GM10248 (cell line): ENCODE data around the gene PPDPF.

Source experiments
- CTCF ChIA-PET: fragments of 300-600 bp; sonication (Branson Sonifier 250); formaldehyde crosslinking; extraction: SDS; loops from one replicate; lab custom pipeline; 2021; ENCODE audit warnings: antibody characterized with exemption; lab: Yijun Ruan, JAX
- POLR2A ChIA-PET: fragments of 350-650 bp; sonication (Branson Sonifier 250); formaldehyde crosslinking; extraction: SDS; loops from one replicate; lab custom pipeline; 2020; ENCODE audit warnings: antibody characterized with exemption; lab: Yijun Ruan, JAX
- DNase-seq: peaks from one replicate; pipeline ENCODE4 v3.0.0; 2012; ENCODE audit errors: extremely low spot score
- CTCF ChIP-seq: IDR thresholded peaks from 2 replicates; pipeline ENCODE4 v1.5.1; 2012; ENCODE audit warnings: mild to moderate bottlenecking, low read depth; ENCODE audit errors: extremely low read depth, missing control alignments, control extremely low read depth

PPDPF gene

DNA sequence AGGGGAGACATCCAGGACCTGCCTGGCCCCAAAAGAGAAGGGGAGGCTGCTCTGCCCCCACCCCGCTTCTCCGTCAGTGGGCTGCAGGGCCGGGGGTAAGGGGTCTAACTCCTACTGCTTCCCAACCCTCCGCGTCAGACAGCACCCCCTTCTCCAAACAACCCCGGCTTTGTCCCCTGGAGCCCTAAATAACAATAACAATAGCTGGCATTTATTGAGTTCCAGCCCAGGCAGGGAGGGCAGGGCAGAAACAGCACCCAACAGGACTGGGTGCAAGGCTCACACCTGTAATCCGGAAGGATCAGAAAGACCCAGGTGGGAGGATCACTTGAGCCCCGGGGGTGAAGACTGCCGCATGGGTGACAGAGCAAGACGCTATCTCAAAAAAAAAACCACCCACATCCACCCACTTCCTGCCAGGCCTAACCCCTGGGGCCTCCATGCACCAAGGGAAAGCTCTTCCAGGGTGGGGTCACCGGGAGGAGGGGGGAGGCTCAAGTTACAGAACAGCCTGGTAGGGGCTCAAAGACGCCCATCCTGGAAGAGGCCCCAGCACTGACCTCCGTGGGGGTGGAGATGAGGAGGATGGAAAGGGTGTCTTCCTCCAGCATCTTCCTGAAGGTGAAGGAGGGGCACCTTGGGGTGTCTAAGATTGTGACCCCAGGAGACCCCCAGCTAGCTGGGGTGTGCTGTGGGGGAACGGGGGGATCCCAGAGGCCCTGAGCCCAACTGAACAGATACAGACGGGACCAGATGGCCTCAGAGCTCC lies 32.1 kb downstream of the PPDPF start:
- ChIA-PET POLR2A (interaction anchor here (0.8 kb wide), 1 partner anchor 13 kb away, joined by 3 read pairs; no protein-coding TSS in a partner anchor), CTCF (interaction anchor here (1.0 to 2.4 kb wide), 3 partner anchors 9 to 56 kb away, joined by 3 to 22 read pairs (median 3); partner anchors contain the start of gene PTK6)
- no peak for TF ChIP-seq CTCF
- no peak for DNase-seq

- TF ChIP-seq CTCF: no peak
- DNase-seq: peak; percentile 87
- CTCF ChIA-PET: interaction anchor here (2.4 kb wide), 1 partner anchor 15 kb away, joined by 22 read pairs; the partner anchor contains the start of gene PTK6
- POLR2A ChIA-PET: interaction anchor here (0.8 kb wide), 1 partner anchor 12 kb away, joined by 3 read pairs; no protein-coding TSS in a partner anchor
These were observed 32.8 kb downstream of the PPDPF start for GRCh38 chr20:63553251-63553932.

DNA sequence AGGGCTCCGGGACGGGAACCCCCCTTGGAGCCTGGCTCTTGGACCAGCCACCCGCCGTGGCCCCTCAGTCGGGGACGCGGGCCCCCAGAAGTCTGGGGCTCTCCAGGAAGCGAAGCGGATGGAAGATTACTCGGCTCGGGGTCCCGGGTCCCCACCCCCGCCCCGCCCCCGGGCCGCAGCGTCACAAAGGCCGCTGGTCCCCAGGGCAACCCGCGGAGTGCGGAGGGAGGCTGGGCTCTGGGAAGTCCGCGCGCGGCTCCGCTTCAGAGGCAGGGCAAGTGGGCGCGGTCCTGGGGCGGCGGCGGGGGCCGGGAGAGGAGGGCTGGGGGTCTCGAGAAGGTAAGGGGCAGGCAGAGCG lies 33.3 kb downstream of the PPDPF start, which contains the start of gene FNDC11:
TSS of gene FNDC11 (plus strand) at position 227 of the 358 bp plus-strand sequence. CDS start 1,505 bp downstream, outside the sequence.
- ChIA-PET CTCF (interaction anchor here (1.3 to 1.5 kb wide), 2 partner anchors 12 to 17 kb away, joined by 4 read pairs; partner anchors contain the start of gene PTK6), POLR2A (no interaction called here)
- TF ChIP-seq CTCF: no peak
- peak; percentile 59 for DNase-seq

- ChIA-PET POLR2A (interaction anchor here (1.2 kb wide), 1 partner anchor 11 kb away, joined by 3 read pairs; no protein-coding TSS in a partner anchor), CTCF (interaction anchor here (0.8 to 1.8 kb wide), 5 partner anchors 12 to 87 kb away, joined by 3 to 5 read pairs (median 4); partner anchors contain the start of gene PTK6)
- TF ChIP-seq CTCF: no peak
- DNase-seq: no peak
These were observed 34.1 kb downstream of the PPDPF start for GRCh38 chr20:63554361-63555278.

DNA sequence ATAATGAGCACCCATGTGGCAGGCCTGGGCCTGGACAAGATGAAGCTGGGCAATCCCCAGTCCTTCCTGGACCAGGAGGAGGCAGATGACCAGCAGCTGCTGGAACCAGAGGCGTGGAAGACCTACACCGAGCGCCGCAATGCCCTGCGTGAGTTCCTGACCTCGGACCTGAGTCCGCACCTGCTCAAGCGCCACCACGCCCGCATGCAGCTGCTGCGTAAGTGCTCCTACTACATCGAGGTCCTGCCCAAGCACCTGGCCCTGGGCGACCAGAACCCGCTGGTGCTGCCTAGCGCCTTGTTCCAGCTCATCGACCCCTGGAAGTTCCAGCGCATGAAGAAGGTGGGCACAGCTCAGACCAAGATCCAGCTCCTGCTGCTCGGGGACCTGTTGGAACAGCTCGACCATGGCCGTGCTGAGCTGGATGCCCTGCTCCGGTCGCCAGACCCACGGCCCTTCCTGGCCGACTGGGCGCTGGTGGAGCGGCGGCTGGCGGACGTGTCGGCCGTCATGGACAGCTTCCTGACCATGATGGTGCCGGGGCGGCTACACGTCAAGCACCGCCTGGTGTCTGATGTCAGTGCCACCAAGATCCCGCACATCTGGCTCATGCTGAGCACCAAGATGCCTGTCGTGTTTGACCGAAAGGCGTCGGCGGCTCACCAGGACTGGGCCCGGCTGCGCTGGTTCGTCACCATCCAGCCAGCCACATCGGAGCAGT lies 35.3 kb downstream of the PPDPF start:
- POLR2A ChIA-PET: interaction anchor here (1.2 kb wide), 1 partner anchor 9 kb away, joined by 3 read pairs; no protein-coding TSS in a partner anchor
- CTCF ChIA-PET: interaction anchor here (0.8 to 1.8 kb wide), 4 partner anchors 16 to 309 kb away, joined by 3 to 5 read pairs (median 4); partner anchors contain the start of gene PTK6
- TF ChIP-seq CTCF: no peak
- DNase-seq: no peak
